HG03159 (cell line): ENCODE results near the gene CAMK1D.

Source experiments
- ATAC-seq: cut with Tn5 transposase; IDR thresholded peaks from one replicate; pipeline ENCODE4 v1.9.1; 2021; ENCODE audit warnings: mild to moderate bottlenecking, moderate library complexity; ENCODE audit not compliant: unreplicated experiment

Gene CAMK1D

DNA sequence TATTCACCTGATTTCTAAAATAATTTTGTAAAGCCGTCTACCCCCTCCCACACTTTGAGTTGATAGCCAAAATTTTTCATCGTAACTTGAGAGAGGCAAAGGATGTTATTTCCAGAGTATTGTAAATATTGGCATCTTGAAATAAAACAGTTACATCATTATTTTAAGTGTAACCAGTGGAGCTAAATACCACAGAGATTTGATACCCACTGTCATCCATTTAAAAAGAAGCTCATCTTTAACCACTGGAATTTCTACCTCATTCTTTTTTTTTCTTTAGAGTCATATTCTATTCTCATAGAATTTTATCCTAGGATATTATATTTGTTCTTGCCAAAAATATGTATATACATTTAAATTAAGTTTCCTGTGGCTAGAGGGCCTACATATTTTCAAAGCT lies 48.6 kb downstream of the CAMK1D start:
- no peak for ATAC-seq

- no peak for ATAC-seq
These were observed 51.1 kb downstream of the CAMK1D start for GRCh38 chr10:12400266-12400931.

DNA sequence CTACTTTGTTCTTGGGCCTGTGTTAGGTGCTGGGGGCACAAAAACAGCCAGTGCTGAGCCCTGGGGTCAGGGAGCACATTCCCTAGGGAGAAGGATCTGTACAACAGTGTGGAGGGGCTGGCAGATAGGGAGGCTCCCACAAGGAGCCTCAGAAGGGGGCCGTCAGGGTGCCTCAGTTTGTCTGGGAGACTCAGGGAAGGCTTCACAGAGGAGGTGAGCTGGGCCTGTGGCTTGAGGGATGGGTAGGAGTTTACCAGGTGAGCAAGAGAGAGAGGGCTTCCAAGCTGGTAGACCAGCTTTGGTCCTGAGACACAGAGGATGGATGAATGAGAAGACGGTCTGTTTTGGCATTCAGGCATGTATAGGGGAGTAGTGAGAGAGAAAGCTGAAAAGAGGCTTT lies 52.1 kb downstream of the CAMK1D start:
- ATAC-seq, result no peak

GRCh38 chr10:12403119-12403518 lies 53.8 kb downstream of the CAMK1D start:
- ATAC-seq, result no peak

DNA sequence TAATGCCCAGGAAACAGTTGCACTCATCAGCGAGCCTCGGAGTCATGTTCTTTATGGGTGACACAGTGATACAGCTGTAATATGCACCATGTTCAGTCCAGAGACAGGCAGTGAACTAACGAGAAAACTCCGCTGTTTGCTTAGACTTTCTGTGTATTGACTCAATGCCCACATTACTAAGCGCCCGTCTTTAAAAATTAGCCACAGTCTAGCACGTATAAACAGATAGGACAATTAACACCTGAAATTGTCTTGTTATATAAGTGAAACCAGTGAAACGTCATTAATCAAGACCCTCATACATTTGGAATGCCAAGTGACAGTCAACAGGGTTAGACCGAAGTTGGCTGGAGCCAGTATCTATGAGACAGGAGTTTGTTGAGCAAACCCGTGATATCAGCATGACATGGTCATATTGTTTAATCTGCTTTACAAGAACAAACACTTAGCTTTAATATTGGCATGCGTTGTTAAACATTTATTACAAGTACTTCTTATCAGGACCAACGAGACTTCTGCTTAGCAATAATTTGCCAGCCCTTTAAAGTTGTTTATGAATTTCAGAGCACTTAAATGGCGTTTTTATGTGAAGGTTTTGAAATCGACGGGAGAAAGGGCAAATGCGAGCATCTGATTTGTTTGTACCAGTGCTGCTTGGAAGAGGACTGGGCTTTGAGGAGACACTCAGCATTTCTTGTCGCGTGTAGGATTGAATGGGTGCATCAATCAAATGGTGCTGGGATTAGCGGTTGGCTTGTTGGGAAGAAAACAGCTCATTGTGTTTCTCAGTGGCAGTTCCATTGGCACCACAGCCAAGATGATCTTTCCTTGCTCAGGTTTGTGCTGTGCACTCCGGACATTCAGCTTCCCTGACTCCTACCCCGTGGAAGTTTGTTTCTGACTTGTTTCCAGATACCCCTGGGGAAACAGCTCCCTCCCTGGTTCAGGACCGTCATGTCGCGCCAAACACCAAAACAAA lies 56.3 kb downstream of the CAMK1D start:
- no peak for ATAC-seq

DNA sequence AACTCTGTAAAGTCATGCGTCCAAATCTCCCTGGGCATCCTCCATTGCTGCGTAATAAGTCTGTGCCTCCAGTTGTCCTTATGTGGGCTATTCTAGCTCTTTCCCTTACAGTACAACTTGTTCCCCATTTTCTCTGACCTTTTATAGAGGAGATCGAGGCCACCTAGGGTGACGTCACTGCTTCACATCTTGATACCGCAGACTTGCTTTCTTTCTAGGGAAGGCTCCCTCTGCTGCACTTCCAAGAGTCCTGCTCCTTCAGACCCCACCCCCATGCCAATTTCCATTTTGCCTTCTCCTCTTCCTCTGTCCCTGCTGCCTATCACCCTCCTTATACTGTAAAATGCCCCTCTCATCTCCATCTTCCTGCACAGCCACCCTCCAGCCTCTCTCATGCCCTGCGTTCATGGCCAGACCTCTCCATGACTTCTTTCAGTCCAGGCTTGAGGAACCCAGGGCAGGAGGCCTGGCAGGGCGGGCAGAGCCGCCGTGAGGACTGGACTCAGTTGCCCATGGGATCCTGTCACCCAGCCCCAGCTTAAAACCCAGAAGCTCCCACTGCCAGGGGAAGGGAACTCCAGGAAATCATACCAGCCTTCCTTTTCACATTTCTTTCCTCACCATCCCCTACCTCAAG lies 57.5 kb downstream of the CAMK1D start:
- ATAC-seq, result no peak

DNA sequence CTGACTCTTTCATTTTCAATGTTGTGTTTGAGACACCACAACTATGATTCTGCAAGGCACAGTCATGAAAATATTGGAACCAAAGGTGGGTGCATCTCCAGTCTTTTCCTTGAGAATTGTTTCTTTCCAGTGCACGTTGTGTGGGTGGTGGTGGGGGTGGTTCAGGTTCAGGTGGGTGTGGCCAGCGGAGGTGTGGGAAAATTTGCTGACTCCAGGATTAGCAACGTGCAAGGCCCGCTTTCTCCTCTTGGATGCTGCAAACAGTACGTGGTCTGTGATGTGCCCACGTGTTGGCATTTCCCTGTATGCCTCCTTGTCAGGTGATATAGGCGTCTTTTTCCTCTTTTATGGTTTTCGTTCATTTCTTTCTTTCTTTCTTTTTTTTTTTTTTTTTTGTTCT lies 59.1 kb downstream of the CAMK1D start:
- ATAC-seq, result no peak

- no peak for ATAC-seq
These were observed 59.8 kb downstream of the CAMK1D start for GRCh38 chr10:12409161-12409560.

- no peak for ATAC-seq
These were observed 60.3 kb downstream of the CAMK1D start for GRCh38 chr10:12409613-12410012.

DNA sequence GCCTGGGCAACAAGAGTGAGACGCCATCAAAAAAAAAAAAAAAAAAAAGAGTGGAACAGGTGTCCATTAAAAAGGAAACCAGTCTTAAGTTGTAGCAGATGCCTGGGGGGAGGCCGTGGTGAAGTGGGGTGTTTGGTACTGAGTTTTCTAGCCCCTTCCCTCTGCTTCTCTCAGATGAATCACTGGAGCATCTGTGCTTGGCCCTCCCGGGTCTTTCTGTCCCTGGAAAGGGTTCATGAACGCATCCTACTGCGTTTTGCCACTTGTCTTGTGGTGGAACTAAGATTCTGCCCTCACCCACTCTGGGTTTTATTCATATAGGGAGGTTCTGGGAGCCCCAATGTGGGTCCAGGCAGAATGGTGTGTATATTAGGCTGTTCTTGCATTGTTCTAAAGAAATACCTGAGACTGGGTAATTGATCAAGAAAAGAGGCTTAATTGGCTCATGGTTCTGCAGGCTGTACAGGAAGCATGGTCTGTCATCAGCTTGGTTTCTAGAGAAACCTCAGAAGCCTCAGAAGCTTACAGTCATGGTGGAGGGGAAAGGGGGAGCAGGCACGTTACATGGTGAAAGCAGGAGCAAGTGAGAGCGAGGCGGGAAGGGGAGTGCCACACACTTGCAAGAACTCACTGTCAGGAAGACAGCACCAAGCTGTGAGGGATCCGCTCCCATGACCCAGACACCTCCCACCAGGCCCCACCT lies 63.5 kb downstream of the CAMK1D start:
- no peak for ATAC-seq

DNA sequence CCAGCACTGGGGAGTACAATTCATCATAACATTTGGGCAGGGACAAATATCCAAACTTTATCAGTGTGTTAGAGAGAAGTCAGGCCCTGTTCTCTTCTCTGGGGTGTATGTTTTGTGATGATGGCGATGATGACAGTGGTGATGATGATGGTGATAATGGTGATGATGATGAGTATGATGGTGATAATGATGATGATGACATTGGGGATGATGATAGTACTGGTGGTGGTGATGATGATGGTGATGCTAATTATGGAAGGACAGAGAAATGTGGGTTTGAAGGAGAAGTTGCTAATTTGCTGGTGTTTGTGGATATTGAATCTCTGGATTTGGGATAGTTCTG lies 64.0 kb downstream of the CAMK1D start:
- no peak for ATAC-seq

GRCh38 chr10:12414278-12414989 lies 65.1 kb downstream of the CAMK1D start:
- no peak for ATAC-seq

- ATAC-seq, result no peak
These were observed 67.2 kb downstream of the CAMK1D start for GRCh38 chr10:12416344-12417050.

DNA sequence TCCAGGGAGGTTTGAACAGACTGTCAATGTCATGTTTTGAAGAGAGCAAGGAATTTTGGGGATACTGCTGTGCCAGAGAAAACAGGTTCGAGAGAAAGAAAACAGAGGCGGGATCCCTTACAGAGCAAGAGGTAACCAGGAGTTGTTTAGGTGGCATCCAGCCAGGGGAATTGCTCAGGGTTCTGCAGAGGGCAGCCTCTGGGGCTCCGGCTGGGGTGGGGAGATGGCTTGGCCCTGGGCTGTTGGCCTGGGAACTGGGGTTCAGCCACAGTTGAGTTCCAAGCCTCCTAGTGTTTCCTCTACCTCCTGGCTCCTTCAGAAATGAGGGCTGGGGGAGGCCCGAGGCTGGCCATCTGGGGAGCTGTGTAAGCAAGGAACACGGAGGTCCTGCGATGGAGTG lies 68.0 kb downstream of the CAMK1D start:
- ATAC-seq, result no peak

DNA sequence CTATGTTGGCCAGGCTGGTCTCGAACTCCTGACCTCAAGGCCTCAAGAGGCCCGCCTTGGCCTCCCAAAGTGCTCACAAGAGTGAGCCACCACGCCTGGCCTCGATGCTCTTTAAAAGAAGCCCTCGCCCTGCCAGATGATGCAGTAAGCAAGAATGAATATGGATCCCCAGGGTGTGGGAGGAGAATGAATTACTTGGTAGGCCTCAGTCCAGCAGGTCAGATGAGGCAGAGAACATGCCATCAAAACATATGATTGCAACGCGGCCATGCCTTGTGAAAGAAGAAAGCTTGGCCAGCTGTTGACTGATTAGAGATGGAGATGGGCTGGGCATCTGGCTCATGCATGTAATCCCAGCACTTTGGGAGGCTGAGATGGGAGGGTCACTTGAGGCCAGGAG lies 68.7 kb downstream of the CAMK1D start:
- no peak for ATAC-seq

- ATAC-seq, result no peak
These were observed 69.4 kb downstream of the CAMK1D start for GRCh38 chr10:12418725-12419261.

DNA sequence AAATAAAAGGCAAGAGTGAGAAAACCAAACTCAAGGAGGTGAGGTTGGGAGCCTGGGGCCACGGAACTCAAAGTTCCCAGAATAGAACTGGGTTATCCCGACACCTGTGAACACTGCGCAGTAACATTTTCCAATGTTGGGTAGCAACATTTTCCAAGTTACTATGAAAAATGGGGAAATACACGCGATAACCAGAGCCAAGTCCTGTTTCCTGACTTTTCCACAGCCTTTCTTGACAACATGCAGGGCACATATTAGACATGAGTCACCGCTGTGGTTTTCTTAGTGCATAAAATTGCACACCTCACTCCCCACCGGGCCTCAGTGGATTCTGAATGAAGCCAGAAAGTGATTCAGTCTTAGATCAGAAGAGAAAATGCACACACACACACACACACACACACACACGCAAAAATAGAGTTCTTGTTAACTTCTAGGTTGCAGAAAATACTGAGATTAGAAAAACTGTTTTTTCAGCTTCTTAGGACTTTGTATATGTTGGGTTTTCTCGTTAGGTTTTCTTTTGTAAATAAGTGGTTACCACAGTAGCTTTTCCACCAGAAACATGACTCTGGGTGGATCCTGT lies 70.0 kb downstream of the CAMK1D start:
- no peak for ATAC-seq

DNA sequence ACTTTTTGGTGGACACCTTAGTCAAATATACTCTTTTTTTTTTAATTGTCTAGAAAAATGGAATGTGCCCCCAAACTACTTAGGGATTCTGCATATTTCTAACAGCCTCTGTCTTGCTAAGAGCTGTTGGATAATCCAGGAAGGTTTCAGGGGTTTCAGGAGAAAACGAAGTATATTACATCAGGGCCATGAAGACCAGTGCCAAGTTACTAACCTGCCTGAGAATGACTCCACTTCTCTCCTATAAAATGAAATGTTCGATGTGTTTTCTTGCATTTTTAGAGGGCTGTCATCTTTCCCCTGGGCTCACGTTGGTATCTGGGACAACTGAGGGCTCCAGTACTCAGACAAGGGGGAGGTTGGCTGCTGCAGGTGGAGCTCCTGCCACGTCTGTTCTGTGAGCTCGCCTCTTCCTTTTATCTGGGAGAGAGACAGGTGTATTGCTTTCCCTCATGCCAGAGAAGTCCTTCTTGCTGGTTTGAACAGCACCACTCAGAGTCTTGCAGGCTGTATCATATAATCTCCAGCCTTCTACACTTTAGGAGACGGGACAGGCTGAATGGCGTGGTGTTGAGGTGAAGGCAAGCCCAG lies 71.3 kb downstream of the CAMK1D start:
- no peak for ATAC-seq

DNA sequence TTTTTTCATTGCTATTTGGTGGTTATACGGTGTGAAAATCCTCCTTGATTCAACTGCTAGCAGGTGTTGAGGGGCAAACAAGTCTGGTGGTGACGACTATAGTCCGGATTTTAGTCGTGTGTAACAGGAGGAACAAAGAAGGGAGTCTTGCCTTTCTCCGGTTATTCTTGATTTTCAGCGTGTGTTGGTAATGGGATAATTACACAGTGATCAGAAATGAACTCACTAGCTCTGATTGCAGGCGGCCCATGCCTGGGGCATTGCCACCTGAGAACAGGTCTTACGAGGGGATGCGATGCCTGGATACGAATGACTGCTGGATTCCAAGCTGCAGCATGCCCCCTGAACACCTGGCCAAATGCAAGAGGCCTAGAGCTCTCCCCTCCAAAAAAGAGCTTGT lies 72.8 kb downstream of the CAMK1D start:
- ATAC-seq, result no peak
